GM12864 (cell line): ENCODE measurements around the gene ANKHD1.
"Not testable (repeated sequence)": the region's sequence is repeated elsewhere in the genome, so short reads cannot be mapped to it uniquely, and the experiment has no call there.

Source experiments
- DNase-seq: peaks from one replicate; pipeline ENCODE4 v3.0.0-alpha.2; 2011; ENCODE audit warnings: low read depth
- H3K4me3 ChIP-seq: 2 replicates; pipeline ENCODE4 v1.5.1; 2011; ENCODE audit warnings: mild to moderate bottlenecking, low read depth, low read length, control low read depth
- TF ChIP-seq, protein P1 (sequence below): IDR thresholded peaks from 2 replicates; pipeline ENCODE4 v1.5.1; 2011; ENCODE audit warnings: low read depth, mild to moderate bottlenecking, moderate library complexity, low read length, control low read depth, inconsistent platforms; ENCODE audit errors: missing control alignments

ANKHD1 gene

DNA sequence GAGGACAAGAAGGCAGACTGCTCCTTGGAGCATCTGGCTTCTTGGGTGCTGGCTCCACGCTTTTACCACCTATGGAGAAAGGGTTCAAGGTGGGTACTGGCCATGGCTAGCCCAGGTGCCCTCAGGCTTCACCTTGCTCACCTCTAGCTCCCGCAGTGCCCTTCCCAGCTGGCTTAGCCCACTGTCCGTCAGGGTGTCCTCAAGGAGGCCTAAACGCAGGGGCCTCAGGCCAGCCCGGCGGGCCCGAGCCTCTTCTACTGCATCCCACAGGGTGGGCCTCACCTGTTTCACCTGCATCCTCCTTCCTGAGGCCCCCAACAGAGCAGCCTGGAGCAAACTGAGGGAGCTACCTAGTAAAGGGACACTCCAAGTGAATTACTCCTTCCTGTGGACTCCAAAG lies 172.1 kb downstream of the ANKHD1 start:
- H3K4me3 ChIP-seq, result no peak overlapping the region
- no peak for DNase-seq

DNA sequence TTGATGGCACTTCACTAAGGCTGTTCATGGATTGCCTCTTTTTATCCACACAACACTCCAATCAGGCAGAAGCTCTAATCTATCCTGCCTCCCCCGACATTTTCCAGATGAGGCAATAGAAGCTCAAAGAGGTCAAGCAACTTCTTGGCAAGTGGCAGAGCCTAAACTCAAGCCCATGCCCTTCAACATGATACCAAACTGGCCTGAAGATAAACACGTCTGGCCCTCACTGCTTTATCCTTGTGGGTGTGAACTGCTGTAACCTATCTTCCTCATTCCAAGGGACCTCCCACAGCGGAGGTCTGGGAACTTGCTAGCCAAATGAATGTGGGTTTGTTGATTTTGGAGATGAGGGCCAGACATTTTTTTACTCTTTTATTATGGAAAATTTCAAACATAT lies 172.5 kb downstream of the ANKHD1 start:
- TF ChIP-seq, protein P1, sequence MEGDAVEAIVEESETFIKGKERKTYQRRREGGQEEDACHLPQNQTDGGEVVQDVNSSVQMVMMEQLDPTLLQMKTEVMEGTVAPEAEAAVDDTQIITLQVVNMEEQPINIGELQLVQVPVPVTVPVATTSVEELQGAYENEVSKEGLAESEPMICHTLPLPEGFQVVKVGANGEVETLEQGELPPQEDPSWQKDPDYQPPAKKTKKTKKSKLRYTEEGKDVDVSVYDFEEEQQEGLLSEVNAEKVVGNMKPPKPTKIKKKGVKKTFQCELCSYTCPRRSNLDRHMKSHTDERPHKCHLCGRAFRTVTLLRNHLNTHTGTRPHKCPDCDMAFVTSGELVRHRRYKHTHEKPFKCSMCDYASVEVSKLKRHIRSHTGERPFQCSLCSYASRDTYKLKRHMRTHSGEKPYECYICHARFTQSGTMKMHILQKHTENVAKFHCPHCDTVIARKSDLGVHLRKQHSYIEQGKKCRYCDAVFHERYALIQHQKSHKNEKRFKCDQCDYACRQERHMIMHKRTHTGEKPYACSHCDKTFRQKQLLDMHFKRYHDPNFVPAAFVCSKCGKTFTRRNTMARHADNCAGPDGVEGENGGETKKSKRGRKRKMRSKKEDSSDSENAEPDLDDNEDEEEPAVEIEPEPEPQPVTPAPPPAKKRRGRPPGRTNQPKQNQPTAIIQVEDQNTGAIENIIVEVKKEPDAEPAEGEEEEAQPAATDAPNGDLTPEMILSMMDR, result no peak
- H3K4me3 ChIP-seq, result no peak overlapping the region
- DNase-seq, result no peak

More for the DNA sequence above, 172.1 kb downstream of the ANKHD1 start:
- TF ChIP-seq, protein P1, result no peak

- no peak for DNase-seq
- TF ChIP-seq, protein P1, result no peak
- no peak overlapping the region for H3K4me3 ChIP-seq
These were observed 173.7 kb downstream of the ANKHD1 start for GRCh38 chr5:140575309-140575708.

GRCh38 chr5:140576776-140577201 lies 175.2 kb downstream of the ANKHD1 start:
- TF ChIP-seq, protein P1, result no peak
- H3K4me3 ChIP-seq, result no peak overlapping the region
- DNase-seq, result no peak

GRCh38 chr5:140579188-140579747 lies 177.6 kb downstream of the ANKHD1 start:
- not testable (repeated sequence) for DNase-seq, H3K4me3 ChIP-seq

DNA sequence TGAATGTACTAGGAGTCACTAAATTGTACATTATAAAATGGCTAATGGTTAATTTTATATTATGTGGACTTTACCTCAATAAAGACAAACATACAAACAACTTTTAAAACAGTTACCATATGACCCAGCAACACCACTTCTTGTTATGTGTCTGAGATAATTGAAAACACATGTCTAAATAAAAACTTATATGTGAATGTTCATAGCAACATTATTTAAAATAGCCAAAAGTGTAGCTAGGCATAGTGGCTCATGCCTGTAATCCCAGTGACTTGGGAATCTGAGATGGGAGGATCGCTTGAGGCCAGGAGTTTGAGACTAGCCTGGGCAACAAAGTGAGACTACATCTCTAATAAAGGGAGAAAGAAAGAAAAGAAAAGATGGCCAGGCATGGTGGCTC lies 185.9 kb downstream of the ANKHD1 start:
- DNase-seq, result no peak
- H3K4me3 ChIP-seq, result no peak overlapping the region
- TF ChIP-seq, protein P1, result no peak

GRCh38 chr5:140588311-140589070 lies 186.9 kb downstream of the ANKHD1 start:
- DNase-seq, result no peak
- no peak overlapping the region for H3K4me3 ChIP-seq
- TF ChIP-seq, protein P1, result no peak
